C4-2B (cell line): ENCODE measurements around the gene PDHX.

Experiments used
- CTCF ChIP-seq: fragments of 450-650 bp; conservative IDR thresholded peaks from 2 replicates; pipeline ENCODE4 v1.5.1; 2017; ENCODE audit warnings: mild to moderate bottlenecking
- ZFX ChIP-seq: fragments of 450-650 bp; IDR thresholded peaks from 2 replicates; pipeline ENCODE4 v1.6.1; 2017

GRCh38 chr11:34891611-34892010 is 24.8 kb upstream of the PDHX start:
- no peak for TF ChIP-seq CTCF
- TF ChIP-seq ZFX, result no peak
